HG02981 (cell line): ENCODE results near the gene CC2D2B.
"Not testable (repeated sequence)": the region's sequence is repeated elsewhere in the genome, so short reads cannot be mapped to it uniquely, and the experiment has no call there.

Source experiments
- ATAC-seq: cut with Tn5 transposase; IDR thresholded peaks from one replicate; pipeline ENCODE4 v1.9.1; 2021; ENCODE audit warnings: mild to moderate bottlenecking, moderate library complexity; ENCODE audit not compliant: unreplicated experiment

Gene CC2D2B

DNA sequence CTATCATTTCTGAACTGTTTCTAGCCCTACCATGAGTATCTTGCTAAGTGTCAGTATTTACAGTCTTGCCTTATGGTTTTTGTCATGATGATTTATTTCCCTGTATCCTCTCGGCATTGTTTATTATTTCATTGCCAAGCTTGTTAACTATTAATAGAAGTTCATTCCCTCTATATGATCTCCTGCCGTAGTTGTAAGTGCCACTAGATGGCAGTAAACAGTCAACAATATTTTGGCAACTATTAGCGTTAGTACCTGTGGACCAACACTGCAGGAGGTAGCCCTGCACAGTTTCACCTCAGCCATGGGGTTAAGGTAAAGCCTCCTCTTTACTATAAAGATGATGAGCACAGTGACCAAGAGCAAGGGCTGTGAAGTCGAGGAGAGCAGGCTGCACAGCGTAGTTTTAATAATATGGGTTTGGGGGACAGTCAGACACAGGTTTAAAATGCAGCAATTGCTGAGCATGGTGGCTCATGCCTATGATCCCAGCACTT is 109.5 kb downstream of the CC2D2B start:
- peak; percentile 79 for ATAC-seq

DNA sequence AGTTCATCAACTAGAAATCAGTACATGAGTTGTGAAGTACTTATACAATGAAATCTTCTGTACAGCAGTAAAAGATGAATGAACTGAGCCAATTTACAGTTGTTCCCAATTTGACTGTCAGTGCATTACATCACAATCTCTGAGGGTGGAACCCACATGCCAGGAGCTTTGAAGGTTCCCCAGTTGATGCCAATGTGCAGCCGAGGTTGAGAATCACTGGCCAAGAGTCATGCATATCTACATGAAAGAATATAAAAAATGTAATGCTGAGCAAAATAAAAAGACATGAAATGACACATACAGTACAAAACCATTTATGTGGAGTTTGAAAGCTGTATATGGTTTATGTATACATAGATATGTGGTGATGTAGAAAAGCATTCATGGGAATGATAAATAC is 113.6 kb downstream of the CC2D2B start:
- ATAC-seq = no peak

DNA sequence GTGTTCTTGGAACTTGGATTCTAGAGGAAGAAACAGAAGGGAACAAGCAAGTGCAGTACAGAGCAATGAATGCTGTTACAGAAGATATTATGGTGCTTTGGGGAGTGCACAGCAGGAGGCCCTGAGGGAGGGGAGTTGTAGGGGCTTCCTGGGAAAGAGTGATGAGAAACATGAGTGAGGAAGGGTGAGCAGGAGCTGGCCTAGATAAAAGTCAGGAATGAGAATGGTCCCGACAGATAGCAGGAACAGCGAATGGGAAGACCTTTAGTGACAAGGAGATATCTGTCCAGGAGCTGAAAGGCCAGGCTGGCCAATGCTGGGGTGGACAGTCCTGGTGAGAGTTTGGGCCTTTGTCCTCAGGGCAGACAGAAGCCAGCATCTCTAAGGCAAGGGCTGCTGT is 115.0 kb downstream of the CC2D2B start:
- no peak for ATAC-seq

DNA sequence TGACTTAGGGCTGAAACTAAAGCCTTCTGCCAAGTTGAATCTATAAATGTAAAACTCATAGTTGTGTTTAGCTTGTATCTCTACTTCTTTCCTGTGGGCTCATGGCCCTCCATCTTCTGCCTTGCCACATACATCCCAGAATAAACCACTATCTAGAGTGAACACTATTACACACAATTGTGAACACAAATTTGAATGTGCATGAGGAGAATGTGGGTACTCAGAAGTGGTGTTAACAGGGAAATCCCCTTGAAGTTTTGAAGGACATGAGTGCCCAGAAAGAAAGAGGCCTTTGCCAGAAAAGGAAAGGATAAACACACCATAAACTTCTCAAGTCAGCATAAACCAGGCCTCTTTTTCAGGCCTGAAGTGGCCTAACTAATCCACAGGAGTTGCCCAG is 115.4 kb downstream of the CC2D2B start:
- ATAC-seq = no peak

DNA sequence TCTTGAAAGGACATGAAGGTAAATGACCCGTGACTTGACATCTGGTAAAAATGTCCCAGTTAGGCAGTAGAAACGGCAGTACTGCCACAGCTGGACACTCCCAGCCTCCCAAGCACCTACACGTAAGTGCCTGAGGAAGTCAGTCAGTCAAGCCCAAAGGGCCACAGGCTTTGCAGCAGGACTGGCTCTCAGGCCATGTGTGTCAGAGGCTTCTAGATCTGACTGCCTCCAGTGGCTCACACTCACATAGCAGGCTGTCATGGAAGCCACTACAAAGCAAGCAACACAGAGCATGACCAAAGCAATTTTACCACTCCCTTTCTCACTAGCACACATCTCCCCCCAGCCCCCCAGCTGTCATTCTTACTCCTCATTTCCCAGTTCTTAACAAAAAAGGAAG is 117.8 kb downstream of the CC2D2B start:
- ATAC-seq = peak; percentile 78

DNA sequence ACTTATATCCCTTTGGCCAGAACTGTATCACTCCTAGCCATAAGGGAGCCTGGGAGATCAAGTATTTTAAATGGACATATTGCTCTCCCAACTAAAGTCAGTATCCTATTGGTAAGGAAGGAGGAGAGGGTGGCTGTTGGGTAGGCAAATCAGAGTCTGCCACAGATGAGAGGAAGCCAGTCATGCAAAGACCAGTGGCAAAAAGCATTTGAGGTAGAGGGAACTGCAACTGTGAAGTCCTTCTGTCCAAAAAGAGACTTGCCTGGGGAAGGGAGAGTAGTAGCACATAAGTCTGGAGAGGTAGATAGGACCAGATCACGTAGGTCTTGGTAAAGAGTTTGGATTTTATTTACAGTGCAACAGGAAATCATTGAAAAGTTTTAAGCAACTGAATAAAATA is 126.8 kb downstream of the CC2D2B start:
- ATAC-seq = no peak

DNA sequence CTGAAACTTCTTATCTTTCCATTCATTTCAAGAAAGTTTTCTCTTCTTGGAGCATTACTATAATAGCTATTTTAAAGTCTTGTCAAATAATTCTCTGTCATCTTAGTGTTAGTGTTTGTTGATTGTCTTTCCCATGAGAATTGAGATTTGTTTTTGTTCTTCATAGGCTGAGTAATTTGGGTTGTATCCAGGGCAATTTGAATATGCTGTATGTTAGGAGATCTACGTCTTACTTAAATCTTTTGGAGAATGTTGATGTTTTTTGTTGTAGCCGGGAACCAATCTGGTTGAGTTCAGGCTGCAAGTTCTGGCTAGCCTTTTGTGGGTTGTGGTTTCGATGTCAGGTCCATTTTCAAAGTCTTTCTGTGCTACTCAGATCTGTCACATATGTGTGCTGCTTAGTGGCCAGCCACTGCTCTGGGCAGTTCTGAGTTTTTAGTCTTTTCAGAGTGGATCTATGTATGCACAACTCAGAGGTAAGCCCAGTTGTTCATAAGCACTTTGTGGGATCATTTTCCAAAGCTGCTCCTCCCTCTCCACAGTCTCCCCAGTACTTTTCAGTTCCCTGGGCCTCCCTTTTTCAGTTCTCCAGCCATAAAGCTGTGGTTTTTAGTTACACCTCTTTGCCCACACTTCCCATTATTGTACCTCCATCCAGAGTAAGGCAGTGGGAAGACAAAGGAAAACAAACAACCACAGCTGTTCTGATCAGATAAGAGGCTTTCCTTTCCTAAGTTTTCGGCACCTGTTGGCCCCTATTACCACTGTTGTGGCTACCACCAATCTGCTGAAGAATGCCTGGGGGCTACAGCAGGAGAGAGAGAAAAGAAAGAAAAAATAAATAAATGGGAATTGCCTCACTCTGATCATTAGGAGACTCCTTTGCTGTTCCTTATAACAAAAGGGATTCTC is 131.0 kb downstream of the CC2D2B start:
- ATAC-seq = no peak

DNA sequence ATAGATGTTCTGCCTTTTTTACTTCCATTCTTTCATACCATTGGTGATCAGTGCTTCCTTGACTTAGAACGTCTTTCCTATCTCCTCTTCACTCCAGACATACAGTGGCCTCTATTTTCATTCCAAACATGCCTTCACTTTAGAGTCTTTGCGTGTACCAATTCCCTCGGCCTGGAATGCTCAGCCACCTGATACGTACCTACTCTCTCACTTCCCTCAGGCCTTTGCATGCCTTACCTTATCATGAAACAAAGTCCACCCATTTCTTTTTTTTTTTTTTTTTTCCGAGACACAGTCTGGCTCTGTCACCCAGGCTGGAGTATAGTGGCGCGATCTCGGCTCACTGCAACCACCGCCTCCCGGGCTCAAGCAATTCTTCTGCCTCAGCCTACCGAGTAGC is 133.4 kb downstream of the CC2D2B start:
- no peak for ATAC-seq

DNA sequence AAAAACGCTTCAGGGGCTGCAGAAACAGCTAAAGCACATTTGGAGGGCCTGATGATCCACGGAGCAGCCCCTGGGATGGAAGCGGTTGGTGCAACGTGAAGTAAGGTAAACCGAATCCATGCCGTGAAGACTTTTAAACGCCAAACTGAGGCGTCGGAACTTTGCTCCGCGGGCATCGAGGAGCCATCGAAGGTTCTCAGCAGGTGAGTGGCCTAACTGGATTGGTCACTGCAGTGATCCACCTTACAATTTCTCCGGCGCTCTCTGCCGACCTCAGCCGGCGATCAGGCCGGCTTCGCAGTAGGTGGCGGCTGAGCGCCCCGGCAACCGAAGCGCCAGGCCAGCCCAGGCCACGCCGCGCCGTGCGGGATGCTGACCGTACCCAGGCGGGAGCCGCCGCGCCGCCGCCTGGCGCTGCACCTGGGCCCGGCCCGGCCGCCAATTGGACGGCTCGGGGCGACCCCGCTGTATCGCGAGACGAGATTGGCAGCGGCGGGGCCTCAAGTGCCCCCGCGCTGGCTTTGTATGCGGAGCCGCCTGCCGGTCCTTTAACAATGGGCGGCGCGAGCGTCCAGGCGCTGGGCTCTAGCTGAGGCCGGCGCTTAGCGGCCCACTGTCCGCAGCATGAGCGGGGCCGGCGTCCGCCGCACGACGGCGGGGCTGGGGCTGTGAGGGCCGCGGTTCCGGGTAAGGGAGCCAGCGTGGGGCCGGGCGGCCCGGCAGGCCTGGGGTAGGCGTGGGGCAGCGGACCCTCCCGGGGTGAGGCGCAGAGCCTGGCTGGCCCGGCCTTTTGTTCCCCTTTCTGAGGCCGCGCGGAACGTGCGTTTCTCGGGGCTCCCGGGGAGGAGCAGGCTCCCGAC is 135.5 kb downstream of the CC2D2B start, which contains the start of gene CCNJ:
TSS of gene CCNJ (plus strand) at position 551 of the 860 bp plus-strand sequence. CDS start 811 bp downstream, outside the sequence.
- peak; percentile 84 for ATAC-seq

DNA sequence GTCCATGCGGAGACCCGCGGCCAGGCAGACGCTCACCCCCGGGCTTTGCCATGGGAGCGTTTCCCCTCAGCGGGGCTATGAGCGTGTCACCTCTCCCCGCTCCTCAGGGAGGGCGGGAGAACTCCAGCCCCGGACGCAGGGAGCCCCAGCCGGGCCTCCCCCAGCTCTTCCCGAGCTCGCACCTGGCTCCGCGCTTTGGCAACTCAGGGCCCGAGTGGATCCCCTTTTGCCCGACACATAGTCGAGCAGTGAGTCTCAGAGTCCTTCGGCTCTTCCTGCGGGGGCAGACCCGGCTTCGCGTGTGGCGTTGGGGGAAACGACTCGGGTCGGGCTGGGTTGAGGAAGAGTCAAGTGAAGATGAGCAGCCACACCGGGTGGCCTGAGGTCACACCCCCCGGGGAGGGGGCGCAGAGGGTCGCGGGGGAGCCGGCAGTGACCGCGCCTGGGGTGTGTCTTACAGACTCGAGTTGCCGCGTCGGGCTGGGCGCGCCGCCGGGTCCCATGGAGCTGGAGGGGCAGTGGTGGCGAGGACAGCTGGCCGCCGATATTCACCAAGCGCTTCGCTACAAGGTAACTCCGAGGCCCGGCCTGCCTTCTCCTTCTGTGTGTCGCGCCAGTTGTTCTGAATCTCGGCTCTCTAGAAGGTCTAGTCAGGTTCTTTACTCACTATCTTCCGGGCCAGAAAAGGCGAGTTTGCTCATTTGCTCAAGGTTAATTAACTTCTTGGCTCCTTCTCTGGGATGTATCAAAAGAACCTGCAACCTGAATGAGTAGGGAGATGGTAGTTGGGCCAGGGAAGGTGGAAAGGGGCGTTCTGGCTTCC is 136.3 kb downstream of the CC2D2B start:
- ATAC-seq = peak; percentile 32

DNA sequence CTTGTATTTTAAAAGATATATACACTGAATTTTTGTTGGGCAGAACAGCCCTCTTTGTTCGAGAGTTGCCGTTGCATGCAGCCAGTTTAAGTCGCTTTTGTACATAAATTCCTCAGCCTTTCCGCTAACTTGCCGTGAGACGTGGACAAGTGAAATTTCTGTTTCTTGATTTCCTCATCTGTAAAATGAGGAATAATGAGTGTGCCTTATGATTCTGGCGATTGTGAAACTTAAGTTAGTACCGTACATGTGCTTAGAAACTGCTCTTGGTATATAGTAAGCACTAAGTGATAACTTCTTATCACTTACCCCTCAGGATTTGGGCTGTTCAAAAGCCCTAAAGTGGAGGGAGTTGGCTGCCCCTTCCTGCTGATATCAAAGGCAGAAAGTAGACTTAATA is 137.0 kb downstream of the CC2D2B start:
- no peak for ATAC-seq

DNA sequence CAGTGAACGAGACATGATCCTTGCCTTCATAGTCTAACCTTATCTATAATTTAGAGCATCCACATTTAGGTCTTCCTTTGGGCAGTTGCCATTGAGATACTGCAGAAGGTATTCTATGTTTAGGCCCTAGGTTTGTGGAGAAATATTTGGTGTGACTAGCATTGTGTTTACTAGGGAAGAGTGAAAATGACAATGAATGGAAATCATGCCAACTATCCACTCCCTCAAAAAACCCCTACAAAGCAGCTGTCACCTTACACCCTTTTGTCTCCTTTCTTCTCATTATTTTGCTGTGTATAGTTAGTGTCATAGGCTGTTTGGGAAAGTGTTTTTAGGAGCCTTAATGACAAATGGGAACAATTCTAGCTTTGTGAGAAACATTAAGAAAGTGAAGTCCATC is 138.8 kb downstream of the CC2D2B start:
- no peak for ATAC-seq

DNA sequence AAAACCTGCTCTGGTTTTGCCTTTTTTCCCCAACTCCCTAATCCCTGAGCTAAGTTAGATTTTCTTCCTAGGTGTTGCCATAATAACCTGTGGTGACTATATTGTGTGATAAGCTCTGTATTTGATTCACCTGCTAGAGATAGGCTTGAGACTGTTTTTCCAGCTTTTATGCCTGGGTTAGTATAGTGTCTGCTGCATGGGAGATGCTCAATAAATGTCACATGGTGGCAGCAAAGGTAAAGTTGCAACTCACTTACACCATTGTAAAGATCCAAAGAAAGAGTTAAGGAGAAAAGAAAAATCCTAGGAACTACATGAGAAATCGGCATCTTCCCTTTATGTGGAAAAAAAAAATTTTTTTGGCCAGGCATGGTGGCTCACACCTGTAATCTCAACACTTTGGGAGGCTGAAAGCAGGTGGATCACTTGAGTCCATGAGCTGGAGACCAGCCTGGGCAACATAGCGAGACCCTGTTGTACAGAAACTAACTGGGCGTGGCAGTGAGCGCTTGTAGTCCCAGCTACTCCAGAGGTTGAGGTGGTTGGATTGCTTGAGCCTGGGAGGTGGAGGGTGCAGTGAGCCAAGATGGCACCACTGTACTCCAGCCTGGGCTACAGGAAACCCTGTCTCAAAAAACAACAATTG is 139.4 kb downstream of the CC2D2B start:
- no peak for ATAC-seq

DNA sequence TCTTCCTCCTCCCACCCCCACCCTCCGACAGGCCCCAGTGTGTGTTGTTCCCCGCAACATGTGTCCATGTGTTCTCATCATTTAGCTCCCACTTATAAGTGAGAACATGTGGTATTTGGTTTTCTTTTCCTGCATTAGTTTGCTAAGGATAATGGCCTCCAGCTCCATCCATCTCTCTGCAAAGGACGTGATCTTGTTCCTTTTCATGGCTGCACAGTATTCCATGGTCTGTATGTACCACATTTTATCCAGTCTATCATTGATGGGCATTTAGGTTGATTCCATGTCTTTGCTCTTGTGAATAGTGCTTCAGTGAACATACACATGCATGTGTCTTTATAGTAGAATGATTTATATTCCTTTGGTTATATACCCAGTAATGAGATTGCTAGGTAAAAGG is 140.2 kb downstream of the CC2D2B start:
- ATAC-seq = not testable (repeated sequence)

DNA sequence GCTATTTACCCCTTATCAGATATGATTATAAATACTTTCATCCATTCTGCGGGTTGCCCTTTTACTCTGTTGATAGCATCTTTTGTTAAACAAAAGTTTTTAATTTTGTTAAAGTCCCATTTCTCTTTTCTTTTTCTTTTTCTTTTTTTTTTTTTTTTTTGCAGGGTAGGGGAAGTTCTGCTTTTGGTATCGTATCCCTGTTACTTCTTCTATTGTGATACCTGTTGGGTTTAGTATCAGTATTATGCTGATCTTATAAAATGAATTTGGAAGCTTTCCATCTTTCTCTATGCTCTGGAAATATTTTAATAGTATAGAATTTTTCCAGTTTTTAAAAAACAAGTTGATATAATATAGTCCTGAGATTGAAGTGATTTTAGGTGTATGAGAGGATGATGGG is 141.6 kb downstream of the CC2D2B start:
- no peak for ATAC-seq

DNA sequence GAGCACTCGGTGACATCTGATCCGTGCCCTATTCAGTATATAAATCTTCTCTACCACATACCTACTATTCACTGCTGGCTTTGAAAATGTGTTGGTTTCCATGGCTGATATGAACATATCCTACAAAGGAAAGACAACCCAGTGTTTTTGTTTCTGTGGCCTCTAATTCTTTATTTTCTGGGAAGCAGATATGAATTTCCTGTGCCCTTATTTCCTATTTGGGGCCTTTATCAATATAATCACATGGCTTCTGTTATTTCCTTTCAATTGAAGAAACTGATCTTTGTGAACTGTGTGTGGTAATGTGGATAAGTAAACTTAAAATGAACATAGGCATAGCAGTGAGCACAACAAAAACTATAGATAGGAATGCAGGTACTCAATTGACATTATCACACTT is 146.2 kb downstream of the CC2D2B start:
- no peak for ATAC-seq

DNA sequence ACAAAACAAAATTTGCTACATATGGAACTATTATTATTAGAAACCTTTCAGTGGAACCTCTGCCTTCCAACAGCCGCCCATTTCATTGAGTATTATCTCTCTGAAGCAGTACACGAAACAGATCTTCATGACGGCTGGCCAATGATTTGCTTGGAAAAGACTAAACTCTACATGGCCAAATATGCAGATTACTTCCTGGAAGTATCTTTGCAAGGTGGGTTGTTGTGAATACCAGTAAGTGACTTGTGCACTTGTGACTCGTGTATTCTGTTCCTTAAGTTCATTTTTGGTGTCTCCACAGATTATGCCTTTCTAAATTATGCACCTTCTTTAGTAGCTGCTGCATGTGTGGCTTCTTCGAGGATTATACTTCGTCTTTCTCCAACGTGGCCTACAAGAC is 149.0 kb downstream of the CC2D2B start:
- no peak for ATAC-seq

DNA sequence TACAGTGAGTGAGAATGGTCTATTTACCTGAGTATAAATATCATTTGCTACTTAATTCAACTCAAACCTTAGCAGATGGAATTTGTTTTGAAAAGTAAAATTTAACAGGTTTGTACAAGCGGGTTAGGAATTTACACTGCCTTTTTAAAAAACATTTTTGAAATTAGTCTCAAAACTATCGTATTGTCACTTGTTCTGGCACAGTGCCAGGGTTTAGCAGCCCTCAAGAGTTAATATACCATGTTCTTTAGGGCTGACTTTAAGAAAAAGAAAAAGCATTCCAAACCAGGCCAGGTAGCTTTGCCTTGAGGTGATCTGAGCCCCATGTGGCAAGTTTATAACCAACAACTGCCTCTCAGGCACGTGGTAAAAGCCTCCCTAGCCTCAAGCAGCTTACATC is 153.5 kb downstream of the CC2D2B start:
- no peak for ATAC-seq

DNA sequence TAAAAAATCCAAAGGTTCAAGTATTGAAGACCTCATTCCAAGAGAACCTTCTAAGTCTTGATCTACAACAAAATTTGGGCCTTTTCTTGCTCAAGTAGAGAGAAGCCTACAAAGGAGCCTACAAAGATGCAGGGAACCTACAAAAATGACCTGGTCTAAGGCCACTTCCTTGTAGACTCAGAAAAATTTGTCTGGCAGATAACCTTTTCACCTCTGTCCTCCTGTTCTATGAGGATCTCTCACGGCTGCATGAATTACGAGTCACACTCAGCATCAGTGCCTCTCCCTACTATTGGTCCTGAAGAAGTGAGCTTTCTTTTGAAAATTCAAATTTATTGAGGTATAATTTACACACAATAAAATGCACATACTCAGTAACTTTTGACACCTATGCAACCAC is 164.9 kb downstream of the CC2D2B start:
- ATAC-seq = no peak

DNA sequence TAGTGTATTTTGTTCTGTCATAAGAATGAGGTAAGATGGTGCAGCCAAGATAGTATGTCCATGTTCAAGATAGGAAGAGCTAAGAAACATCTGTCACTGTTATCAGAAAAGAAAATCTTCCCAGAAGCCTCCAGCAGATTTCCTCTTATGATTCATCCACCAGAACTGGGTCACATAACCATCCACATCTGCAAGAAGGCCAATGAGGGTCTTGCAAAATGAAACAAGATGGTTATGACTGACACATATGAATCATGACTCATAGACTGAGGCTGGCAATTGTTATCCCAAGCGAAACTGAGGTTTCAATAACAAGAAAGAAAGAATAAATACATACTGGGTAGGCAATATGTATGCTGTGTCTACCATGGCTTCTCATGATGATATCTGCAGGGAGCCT is 165.9 kb downstream of the CC2D2B start:
- no peak for ATAC-seq
